ENCODE results near the gene CD63.

Gene CD63

DNA sequence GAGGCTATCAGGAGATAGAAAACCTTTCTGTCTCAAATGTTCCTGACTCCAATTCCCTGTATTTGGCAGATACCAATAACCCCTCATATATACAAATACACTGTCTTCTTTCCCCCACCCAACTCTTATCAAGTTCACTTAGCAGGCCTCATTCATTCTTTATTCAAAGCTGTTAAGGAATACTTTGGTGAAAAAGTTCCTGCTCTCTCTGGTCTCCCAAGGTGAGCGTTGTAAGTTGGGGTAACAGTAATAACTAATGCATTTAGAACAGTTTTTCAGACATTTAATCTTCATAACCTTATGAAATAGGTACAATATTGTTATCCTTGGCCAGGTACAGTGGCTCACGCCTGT lies 10.2 kb upstream of the CD63 start:
- DNase-seq: no peak

DNA sequence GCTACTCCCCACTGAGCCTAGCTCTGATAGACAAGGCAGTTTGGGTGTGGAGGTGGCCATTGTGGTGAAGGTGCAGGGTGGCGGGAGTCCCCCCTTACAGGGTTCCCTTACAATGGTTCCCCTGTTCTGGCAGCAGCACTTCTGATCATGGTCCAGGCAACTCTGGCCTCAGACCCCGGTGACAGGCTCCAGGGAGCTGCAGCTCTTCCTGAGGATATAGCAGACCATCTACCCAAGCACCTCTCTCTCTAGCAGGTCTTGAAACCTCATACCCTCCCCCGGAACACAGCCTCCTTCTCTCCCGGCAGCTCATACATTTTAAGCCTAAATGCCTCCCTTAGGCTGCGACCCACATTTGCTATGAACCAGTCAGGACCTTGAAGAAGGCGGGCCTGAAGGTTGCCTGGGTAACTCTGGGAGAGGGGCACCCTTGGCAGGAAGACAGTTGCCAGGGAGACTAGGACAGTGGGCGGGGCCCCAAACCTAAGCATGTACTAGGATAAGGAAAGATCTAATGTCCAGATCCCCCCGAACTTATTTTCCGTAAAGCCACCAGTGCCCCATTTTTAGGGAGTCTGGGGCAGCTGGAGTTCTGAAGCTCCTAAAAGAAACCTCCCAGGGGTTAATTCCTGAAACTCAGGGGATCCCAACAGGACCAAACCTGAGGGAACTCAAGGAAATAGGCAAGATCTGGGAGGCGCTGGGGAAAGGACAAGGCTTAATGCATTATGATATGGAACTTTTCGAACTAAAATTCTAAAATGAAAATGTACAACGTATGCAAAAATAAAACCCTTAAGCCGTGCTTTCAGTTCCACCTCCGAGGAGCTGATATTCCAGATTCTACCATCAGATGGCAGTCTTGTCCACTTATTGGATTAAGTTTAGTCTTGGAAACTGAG lies 9.6 kb upstream of the CD63 start:
- peak; percentile 88 to 96 for DNase-seq

DNA sequence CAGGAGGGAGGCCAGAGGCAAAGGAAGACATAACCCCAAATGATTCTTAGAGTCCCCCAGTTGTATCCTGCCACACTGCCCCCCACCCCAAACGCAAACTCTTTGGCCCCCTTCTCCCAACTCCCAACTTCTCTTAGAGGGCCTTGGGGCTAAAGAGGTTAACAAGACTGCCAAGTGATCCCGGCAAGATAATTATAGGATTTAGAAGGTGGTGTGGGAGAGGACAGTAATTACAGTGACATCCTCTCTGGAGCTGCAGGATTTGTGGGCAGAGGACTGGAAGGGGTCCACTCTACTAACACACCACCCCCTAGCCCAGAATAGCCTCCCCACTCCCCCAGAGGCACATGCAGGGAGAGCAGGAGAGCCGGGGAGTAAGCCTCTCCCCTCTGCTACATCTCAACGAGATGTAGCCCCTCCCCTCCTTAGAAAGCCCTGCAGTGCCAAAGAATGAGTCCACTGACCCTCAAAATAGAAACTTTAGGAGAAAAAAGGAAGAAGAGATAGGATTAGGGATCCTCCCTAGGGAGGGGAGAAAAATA lies 8.8 kb upstream of the CD63 start:
- no peak for DNase-seq

DNA sequence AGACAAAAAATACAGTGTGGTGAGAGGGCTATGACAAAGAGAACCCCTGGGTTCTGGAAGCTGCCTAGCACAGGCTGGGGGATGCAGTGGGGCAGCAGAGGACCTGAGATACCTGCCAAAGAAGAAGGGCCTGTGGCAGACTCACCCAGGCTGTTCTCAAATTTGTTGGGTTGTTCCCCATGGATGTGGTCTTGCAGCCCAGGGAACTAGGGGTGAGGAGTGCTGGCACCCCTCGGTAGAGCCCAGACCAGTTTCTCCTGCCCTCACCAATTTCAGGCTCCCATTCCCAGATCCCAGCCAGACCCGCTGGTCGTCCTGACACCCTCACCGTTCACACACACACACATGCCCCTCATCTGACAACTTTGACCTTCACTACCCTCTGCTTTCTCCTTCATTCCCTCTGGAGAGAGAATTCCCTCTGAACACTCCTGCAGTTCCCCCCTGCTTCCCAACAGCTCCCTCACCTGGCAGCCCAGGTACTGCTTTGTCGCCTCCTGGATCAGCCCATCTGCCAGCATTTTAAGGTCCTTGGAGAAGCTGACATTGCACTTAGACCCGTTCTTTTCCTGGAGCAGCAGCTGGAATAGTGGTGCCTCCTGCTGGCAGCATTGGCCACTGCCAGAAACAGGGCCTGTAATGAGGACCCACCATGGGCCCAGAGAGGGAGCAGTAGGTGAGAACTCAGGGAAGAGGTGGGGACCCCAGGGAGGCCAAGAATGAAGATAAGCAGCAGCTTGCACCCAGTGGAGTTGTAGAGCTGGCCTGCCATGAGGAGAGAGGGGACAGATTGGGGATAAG lies 8.2 kb upstream of the CD63 start:
- peak; percentile 73 to 76 for DNase-seq

DNA sequence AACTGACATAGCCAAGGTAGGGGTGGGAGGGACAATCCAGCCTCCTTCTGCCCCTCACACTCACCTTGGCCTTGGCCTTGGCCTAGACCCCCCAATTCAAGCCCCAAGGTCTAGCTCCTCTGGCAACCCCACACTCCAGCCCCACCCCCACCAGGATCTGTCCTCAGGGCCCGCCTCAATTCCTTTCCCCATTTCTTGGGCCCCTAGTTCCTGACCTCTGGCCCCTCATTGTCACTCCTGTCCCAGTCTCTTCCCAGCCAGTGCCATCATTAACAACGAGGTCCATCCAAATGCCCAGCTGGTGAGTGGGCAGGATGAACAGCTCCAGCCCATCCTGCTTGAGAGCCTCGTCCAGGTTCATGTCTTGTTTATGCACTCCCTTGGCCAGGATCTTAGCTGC lies 7.3 kb upstream of the CD63 start:
- no peak for DNase-seq

DNA sequence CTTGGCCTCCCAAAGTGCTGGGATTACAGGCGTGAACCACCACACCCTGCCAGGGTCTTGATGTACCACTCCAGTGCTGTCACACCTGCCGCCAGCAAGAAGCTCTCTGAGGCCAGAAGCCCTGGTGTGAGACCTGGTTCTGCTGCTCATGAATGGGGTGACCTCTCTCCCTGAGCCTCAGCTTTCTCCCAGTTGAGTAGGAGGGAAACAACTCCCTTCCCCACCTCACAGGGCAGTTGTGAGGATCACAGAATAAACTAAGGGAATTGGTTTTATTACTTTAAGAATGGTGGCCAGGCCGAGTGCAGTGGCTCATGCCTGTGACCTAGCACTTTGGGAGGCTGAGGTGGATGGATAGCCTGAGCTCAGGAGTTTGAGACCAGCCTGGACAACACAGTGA lies 5.8 kb upstream of the CD63 start:
- DNase-seq: no peak

DNA sequence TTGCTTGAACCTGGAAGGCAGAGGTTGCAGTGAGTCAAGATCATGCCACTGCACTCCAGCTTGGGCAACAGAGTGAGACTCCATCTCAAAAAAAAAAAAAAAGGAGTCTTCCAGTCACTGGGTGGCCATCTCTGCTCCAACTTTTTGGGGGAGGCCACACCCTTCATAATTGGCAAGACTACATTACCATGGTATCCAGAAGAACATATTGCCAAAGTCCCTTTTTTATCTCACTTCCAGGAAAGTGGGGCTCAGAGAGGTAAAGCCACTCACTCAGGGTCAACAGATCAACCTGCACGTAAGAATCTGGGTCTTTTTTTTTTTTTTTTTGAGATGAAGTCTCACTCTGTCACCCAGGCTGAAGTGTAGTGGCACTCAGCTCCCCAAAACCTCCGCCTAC lies 5.0 kb upstream of the CD63 start:
- DNase-seq: no peak

DNA sequence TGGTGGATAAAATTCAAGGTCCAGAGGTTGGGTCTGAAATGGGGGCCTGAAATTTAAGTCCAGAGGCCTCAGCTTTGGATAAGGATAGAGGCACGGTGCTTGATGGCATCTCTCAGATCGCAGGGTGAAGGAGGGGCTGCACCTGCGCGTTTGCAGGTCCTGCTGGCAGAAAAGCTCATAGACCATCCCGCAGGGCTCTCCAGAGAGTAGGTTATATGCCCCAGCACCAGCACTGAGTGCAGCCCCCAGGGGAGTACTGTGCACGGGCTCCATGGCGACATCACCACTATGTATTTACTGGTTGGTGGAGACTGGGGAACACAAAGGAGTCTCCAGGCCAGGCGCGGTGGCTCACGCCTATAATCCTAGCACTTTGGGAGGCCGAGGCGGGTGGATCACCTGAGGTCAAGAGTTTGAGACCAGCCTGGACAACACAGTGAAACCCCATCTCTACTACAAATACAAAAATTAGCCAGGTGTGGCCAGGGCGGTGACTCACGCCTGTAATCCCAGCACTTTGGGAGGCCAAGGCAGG lies 4.3 kb upstream of the CD63 start:
- no peak for DNase-seq

DNA sequence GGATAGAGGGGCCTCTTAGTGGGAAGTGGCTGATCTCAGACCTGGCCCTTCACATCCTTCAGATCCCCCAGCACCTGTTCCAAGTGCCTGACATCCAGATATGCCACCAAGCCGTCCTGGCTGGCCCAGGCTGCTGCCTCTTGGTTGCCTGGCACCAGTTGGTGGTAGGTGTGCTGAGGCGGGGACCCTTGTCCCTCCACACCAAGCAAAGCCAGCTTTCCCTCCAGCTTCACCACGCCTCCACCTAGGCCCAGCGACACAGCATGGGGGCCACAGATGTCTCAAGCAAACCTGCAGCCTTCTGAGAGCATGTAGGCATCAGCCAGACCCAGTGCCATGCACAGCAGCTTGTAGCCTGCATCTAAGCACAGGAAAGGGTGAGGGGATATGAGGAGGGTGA lies 3.5 kb upstream of the CD63 start:
- DNase-seq: no peak

DNA sequence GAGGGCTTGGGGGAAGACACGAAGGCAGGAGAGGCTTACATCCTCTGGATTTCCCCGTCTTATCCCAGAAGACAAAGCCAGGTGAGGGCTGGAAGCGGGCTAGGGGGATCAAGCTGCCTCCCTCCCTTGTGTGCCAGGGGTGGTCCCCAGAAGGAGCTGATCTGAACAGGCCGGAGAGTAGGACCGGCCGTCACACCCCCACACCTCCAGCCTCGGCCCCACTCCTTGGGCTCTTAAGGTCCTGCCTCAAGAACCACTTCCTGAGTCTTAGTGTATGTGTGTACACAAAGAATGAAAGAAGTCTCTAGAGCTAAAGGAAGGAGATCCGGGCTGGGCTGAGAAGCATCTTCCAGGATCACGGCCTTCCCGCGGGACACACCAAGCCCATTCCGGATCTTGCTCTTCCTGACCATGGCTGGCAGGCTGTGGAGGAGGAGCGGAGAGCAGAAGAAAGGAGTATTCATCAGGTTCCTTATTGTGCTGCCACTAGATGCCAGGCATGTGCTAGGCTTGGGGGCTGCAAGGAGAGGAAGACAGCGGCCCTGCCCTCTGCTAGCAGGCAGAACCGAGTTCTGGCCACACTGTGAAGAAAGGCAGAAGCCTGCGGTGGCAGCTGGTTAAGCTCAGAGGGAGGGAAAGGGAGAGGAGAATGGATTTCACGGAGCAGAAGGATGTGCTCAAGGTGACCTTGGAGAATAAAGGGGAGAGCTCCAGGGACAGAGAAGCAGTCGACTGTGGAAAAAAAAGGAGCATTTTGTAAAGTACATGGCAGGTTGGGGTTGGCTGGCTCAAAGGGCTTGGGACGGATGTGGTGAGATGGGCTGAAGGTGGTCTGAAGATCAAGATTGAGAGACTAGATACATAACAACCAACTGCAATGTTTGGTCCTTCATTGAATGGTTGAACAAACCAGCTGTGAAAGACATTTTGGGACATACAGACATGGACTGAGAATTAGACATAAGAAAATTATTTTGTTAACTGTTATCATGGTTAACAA lies 1.3 kb upstream of the CD63 start:
- peak; percentile 67 to 75 for DNase-seq

DNA sequence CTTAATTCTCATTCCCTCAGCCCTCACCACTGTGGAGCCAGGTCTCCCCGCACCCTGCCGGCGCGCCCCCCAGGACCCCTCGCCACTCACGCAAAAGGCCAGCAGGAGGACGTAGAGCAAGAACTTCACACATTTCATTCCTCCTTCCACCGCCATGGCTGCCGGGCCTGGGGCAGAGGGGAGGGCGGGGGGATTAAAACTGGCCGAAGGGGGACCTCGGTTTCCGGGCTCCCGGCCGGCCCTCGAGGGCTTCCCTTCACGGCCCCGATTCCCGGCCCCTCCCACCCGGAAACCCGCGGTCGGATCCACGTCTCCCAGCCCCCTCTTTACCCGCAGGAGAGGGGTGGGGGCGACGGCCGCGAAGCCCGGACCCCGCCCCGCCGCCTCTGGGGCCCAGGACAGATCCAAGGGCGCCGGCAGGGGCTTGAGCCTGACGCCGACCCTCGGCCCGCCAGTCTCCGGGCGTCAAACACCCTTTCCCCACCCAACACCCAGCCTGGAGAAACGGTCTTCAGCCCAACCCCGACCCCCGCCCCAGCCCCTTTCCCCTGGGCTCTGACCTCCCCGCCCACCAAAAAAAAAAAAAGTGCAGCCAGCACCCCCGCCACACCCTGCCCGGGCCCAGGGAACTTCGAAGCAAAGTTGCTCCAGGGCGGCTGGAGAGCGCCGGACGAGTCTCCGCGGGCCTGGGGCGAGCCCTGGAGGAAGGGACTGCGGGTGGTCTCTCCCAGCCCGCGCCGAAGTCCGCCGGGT lies 447 bp downstream of the CD63 start:
- DNase-seq: peak; percentile 66 to 76

DNA sequence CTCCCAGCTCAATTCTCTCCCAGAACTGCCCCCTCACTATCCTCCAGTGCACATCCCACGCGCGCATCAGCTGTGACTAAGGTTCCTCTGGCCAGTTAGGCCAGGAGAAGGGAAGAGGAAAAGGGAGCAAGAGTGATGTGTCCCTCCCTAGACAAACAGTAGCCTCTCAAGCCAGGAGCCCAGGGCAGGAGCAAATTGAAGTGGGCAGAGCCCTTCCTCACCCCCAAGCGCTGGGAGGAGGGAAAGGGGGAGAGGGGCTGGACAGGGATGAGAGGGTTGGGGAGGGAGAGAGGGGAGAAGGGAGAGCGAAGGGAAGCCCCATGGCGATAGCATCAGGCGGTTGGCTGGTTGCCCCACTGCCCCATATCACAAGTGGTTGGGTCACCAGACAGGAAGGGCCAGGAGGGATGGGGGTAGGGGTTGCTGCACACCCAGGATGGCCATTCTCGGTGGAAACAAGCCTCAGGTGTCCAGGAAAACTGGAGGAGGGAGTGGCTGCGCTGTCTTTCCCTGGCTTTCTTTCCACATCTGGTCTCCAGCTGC lies 1.1 kb downstream of the CD63 start:
- DNase-seq: peak; percentile 73 to 84

DNA sequence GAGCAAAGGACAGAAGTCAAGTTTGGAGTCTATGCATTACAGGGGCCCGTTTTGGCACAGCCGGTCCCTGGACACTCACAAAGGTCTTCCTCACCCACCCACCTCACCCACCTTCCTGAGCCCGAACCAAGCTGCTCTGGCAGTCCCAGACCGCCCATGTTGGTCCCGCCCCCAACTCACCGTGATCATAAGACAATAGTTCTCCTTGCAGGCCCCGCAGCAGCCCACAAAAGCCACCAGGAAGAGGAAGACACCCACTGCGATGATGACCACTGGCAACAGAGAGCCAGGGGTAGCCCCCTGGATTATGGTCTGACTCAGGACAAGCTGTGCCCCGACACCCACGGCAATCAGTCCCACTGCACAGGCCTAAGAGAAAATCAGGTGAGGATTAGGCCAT lies 1.8 kb downstream of the CD63 start:
- DNase-seq: peak; percentile 77 to 95

DNA sequence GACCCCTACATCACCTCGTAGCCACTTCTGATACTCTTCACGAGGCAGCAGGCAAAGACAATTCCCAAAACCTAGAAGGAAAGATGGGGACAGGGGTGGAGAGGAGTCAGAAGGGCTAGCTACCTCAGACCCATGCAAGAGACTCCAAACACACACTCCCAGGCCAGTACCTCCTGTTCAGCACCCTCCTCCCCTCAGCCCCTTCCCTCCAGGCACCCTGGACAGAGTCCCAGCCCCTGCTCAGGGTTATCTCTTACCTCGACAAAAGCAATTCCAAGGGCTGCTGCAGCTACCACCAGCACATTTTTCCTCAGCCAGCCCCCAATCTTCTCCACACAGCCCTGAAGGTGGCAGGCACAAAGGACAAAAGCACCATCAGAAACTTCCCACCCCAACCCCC lies 3.3 kb downstream of the CD63 start:
- no peak for DNase-seq

DNA sequence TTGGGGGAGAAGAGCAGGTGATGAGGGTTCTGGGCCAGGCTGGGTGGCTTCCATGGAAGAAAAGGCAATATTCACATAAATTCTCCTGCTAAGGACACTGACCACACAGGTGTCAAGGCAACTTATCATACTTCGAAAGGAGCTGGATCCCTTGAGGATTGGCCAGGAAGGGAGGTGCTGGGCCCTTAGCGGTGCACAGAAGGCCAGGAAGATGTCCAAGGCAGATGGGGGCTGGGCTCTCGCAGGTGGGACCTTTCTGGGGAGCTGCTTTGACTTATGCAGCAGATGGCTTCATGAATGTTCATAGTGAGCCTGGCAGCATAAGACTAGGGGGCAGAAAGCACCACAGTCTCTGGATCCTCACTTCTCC lies 3.9 kb downstream of the CD63 start:
- DNase-seq: no peak

DNA sequence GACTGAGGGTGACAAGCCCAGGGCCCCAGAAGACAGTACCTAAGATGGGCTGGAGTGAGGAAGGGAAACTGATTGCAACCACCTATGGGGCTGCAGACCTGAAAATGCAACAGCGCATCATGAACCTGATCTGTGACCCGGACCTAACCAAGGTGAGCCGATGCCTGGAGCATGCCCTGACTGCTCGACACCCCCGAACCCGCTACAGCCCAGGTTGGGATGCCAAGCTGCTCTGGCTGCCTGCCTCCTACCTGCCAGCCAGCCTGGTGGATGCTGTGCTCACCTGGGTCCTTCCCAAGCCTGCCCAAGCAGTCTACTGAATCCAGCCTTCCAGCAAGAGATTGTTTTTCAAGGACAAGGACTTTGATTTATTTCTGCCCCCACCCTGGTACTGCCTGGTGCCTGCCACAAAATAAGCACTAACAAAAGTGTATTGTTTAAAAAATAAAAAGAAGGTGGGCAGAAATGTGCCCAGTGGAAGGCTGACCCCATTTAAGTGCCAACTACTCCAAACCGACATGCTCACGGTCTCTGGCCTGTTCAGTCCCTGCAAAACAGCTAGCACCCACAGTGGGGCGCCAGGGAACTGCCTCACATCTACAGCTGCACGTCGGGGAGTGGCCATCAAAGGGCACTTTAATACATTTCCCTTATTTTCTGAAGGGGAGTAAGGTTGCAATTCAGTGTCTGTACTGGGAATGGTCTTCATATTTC lies 4.4 kb downstream of the CD63 start:
- DNase-seq: peak; percentile 68 to 75

DNA sequence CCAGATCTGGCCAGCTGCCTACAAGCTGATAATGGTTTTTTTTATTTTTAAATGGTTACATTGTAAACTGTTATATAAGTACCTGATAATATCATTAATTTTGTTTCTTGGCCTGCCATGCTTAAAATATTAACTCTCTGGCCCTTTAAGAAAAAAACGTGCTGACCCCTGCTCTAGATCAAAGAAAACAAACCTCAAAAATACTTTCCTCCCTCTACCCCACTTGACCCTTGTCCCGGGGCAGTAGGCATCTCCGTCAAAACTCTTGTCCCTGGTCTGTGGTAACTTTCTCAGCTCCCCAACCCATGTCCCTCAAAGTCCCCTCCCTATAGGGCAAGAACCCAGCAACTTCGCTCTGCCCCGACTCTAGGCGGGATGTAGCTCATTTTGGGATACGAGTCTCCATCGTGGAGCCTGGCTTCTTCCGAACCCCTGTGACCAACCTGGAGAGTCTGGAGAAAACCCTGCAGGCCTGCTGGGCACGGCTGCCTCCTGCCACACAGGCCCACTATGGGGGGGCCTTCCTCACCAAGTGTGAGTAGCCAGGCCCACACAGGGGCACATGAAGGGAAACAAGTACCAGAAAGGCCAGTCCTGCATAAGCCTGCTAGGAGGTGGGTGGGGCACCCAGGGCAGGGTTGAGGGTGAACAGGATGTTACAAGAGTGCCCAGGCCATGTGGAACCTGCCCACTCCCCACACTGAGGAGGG lies 5.1 kb downstream of the CD63 start:
- no peak for DNase-seq

DNA sequence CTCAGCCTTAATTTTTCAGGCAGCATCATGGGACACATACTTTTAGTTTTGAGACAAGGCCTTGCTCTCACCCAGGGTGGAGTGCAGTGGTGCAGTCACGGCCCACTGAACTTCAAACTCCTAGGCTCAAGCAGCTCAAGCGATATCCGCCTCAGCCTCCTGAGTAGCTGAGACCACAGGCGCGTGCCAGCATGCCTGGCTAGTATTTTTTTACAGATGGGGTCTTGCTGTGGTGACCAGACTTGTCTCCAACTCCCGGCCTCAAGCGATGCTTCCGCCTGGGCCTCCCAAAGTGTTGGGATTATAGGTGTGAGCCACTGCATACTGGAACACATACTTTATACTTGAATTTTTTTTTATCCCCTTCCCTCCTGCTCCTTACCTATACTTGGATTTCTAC lies 5.9 kb downstream of the CD63 start:
- DNase-seq: no peak

DNA sequence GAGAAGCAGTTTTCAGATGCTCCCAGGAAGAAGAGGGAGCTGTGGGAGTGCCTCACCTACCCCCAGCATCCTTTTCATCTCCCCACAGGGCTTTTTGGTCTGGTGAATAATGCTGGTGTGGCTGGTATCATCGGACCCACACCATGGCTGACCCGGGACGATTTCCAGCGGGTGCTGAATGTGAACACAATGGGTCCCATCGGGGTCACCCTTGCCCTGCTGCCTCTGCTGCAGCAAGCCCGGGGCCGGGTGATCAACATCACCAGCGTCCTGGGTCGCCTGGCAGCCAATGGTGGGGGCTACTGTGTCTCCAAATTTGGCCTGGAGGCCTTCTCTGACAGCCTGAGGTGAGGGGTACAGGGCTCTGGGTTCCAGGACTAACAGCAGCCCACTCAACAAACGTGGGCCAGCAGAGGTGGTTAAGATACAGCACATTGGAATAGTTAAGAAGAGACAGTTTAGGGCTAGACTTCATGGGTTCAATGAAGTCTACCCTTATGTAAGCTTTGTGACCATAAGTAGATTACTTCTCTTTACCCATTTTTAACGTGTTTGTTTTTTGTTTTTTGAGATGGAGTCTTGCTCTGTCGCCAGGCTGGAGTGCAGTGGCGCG lies 7.1 kb downstream of the CD63 start:
- no peak for DNase-seq

Data from inflammatory macrophage (primary cell).